Stimulated activated naive CD8-positive, alpha-beta T cell treated with anti-CD3 and anti-CD28 coated beads, Interleukin-15, Interleukin-2, amounts not matched to agents 100 ng/mL and 50 ng/mL, for 24 hours (primary cell): ENCODE results near the gene GRIA4.

Experiments used
- H3K27ac Mint-ChIP-seq: one replicate; pipeline ENCODE4 v1.8.0; 2021; ENCODE audit warnings: mild to moderate bottlenecking, mixed read lengths
- H3K27me3 Mint-ChIP-seq: one replicate; pipeline ENCODE4 v1.8.0; 2021; ENCODE audit warnings: mixed read lengths
- H3K36me3 Mint-ChIP-seq: one replicate; pipeline ENCODE4 v1.8.0; 2021; ENCODE audit warnings: low read depth, mixed read lengths
- H3K4me1 Mint-ChIP-seq: one replicate; pipeline ENCODE4 v1.8.0; 2021; ENCODE audit warnings: low read depth, mixed read lengths
- H3K4me3 Mint-ChIP-seq: one replicate; pipeline ENCODE4 v1.8.0; 2021; ENCODE audit warnings: mild to moderate bottlenecking, mixed read lengths
- H3K9me3 Mint-ChIP-seq: one replicate; pipeline ENCODE4 v1.8.0; 2021; ENCODE audit warnings: mixed read lengths

The GRIA4 gene

GRCh38 chr11:105823495-105824033 is 213.7 kb downstream of the GRIA4 start:
- Mint-ChIP-seq H3K27me3 (no peaks in the 10 kb centered on the region), H3K4me1 (no peaks in the 10 kb centered on the region)

GRCh38 chr11:105824457-105825013 is 214.7 kb downstream of the GRIA4 start:
- no peak overlapping the region for H3K4me3 Mint-ChIP-seq
- no peaks in the 10 kb centered on the region for H3K36me3 Mint-ChIP-seq
- no peaks in the 10 kb centered on the region for H3K9me3 Mint-ChIP-seq
- H3K4me1 Mint-ChIP-seq = no peaks in the 10 kb centered on the region
- H3K27ac Mint-ChIP-seq = no peak overlapping the region
- no peaks in the 10 kb centered on the region for H3K27me3 Mint-ChIP-seq

More at GRCh38 chr11:105823495-105824033, 213.7 kb downstream of the GRIA4 start:
- no peaks in the 10 kb centered on the region for H3K36me3 Mint-ChIP-seq
- H3K9me3 Mint-ChIP-seq = no peaks in the 10 kb centered on the region
- H3K4me3 Mint-ChIP-seq = no peak overlapping the region
- no peak overlapping the region for H3K27ac Mint-ChIP-seq

GRCh38 chr11:105825141-105825540 is 215.3 kb downstream of the GRIA4 start:
- no peaks in the 10 kb centered on the region for H3K4me1 Mint-ChIP-seq
- no peaks in the 10 kb centered on the region for H3K36me3 Mint-ChIP-seq
- no peaks in the 10 kb centered on the region for H3K9me3 Mint-ChIP-seq
- H3K4me3 Mint-ChIP-seq = no peak overlapping the region
- H3K27ac Mint-ChIP-seq = no peak overlapping the region
- no peaks in the 10 kb centered on the region for H3K27me3 Mint-ChIP-seq

GRCh38 chr11:105827906-105828305 is 218.0 kb downstream of the GRIA4 start:
- Mint-ChIP-seq H3K36me3 (no peaks in the 10 kb centered on the region), H3K27ac (no peak overlapping the region), H3K9me3 (no peaks in the 10 kb centered on the region), H3K4me1 (no peaks in the 10 kb centered on the region), H3K27me3 (no peaks in the 10 kb centered on the region), H3K4me3 (no peak overlapping the region)

GRCh38 chr11:105829084-105829483 is 219.2 kb downstream of the GRIA4 start:
- Mint-ChIP-seq H3K36me3 (no peaks in the 10 kb centered on the region), H3K9me3 (no peaks in the 10 kb centered on the region), H3K27me3 (no peaks in the 10 kb centered on the region), H3K4me3 (no peak overlapping the region), H3K4me1 (no peaks in the 10 kb centered on the region), H3K27ac (no peak overlapping the region)

- Mint-ChIP-seq H3K27ac (no peak overlapping the region), H3K27me3 (peaks cover 3% of the 10 kb centered on the region), H3K36me3 (no peaks in the 10 kb centered on the region), H3K4me1 (no peaks in the 10 kb centered on the region), H3K9me3 (no peaks in the 10 kb centered on the region), H3K4me3 (no peak overlapping the region)
Measured at GRCh38 chr11:105834461-105834860, 224.6 kb downstream of the GRIA4 start.

GRCh38 chr11:105838668-105839384 is 229.0 kb downstream of the GRIA4 start:
- no peak overlapping the region for H3K27ac Mint-ChIP-seq

GRCh38 chr11:105840391-105840790 is 230.5 kb downstream of the GRIA4 start:
- H3K27me3 Mint-ChIP-seq = peaks cover 3% of the 10 kb centered on the region
- H3K4me3 Mint-ChIP-seq = no peak overlapping the region
- H3K36me3 Mint-ChIP-seq = no peaks in the 10 kb centered on the region
- no peaks in the 10 kb centered on the region for H3K4me1 Mint-ChIP-seq
- H3K27ac Mint-ChIP-seq = no peak overlapping the region
- H3K9me3 Mint-ChIP-seq = no peaks in the 10 kb centered on the region

More at GRCh38 chr11:105838668-105839384, 229.0 kb downstream of the GRIA4 start:
- Mint-ChIP-seq H3K4me3 (no peak overlapping the region), H3K36me3 (no peaks in the 10 kb centered on the region), H3K27me3 (peaks cover 3% of the 10 kb centered on the region), H3K9me3 (no peaks in the 10 kb centered on the region), H3K4me1 (no peaks in the 10 kb centered on the region)

- H3K4me1 Mint-ChIP-seq = no peaks in the 10 kb centered on the region
- no peaks in the 10 kb centered on the region for H3K9me3 Mint-ChIP-seq
- H3K27ac Mint-ChIP-seq = no peak overlapping the region
- H3K27me3 Mint-ChIP-seq = peaks cover 9% of the 10 kb centered on the region
- H3K4me3 Mint-ChIP-seq = no peak overlapping the region
- H3K36me3 Mint-ChIP-seq = no peaks in the 10 kb centered on the region
Measured at GRCh38 chr11:105852403-105852802, 242.5 kb downstream of the GRIA4 start.

GRCh38 chr11:105854269-105854668 is 244.4 kb downstream of the GRIA4 start:
- H3K36me3 Mint-ChIP-seq = no peaks in the 10 kb centered on the region
- no peaks in the 10 kb centered on the region for H3K4me1 Mint-ChIP-seq
- H3K9me3 Mint-ChIP-seq = no peaks in the 10 kb centered on the region
- H3K4me3 Mint-ChIP-seq = no peak overlapping the region
- H3K27ac Mint-ChIP-seq = no peak overlapping the region
- peaks cover 9% of the 10 kb centered on the region for H3K27me3 Mint-ChIP-seq

GRCh38 chr11:105856954-105857353 is 247.1 kb downstream of the GRIA4 start:
- Mint-ChIP-seq H3K27me3 (peaks cover 9% of the 10 kb centered on the region), H3K27ac (no peak overlapping the region), H3K4me1 (no peaks in the 10 kb centered on the region), H3K4me3 (no peak overlapping the region), H3K9me3 (no peaks in the 10 kb centered on the region), H3K36me3 (no peaks in the 10 kb centered on the region)

GRCh38 chr11:105857728-105858127 is 247.9 kb downstream of the GRIA4 start:
- Mint-ChIP-seq H3K4me3 (no peak overlapping the region), H3K36me3 (no peaks in the 10 kb centered on the region)

GRCh38 chr11:105858841-105859240 is 249.0 kb downstream of the GRIA4 start:
- Mint-ChIP-seq H3K4me3 (no peak overlapping the region), H3K9me3 (no peaks in the 10 kb centered on the region), H3K27me3 (peaks cover 11% of the 10 kb centered on the region)

More at GRCh38 chr11:105857728-105858127, 247.9 kb downstream of the GRIA4 start:
- Mint-ChIP-seq H3K27ac (no peak overlapping the region), H3K27me3 (peaks cover 10% of the 10 kb centered on the region), H3K9me3 (no peaks in the 10 kb centered on the region), H3K4me1 (no peaks in the 10 kb centered on the region)

GRCh38 chr11:105860105-105860504 is 250.2 kb downstream of the GRIA4 start:
- Mint-ChIP-seq H3K36me3 (no peaks in the 10 kb centered on the region), H3K4me1 (no peaks in the 10 kb centered on the region), H3K27ac (no peak overlapping the region), H3K27me3 (peaks cover 3% of the 10 kb centered on the region), H3K9me3 (no peaks in the 10 kb centered on the region), H3K4me3 (no peak overlapping the region)

More at GRCh38 chr11:105858841-105859240, 249.0 kb downstream of the GRIA4 start:
- Mint-ChIP-seq H3K36me3 (no peaks in the 10 kb centered on the region), H3K27ac (no peak overlapping the region), H3K4me1 (no peaks in the 10 kb centered on the region)

GRCh38 chr11:105861225-105861624 is 251.4 kb downstream of the GRIA4 start:
- Mint-ChIP-seq H3K9me3 (no peaks in the 10 kb centered on the region), H3K27me3 (peaks cover 3% of the 10 kb centered on the region), H3K4me3 (no peak overlapping the region), H3K4me1 (no peaks in the 10 kb centered on the region), H3K36me3 (no peaks in the 10 kb centered on the region), H3K27ac (no peak overlapping the region)
